Lower leg skin (tissue), 3 donors: ENCODE measurements around the gene WDR70.
"Not testable (repeated sequence)": the region's sequence is repeated elsewhere in the genome, so short reads cannot be mapped to it uniquely, and the experiment has no call there.

Experiments
- POLR2A ChIP-seq, 2 donors: fragments of 450-650 bp; IDR thresholded peaks; one replicate each; pipeline ENCODE4 v1.6.1; 2016 to 2017; ENCODE audit warnings: antibody characterized with exemption in 2 of 2, mild to moderate bottlenecking in 1 of 2, moderate library complexity in 1 of 2
- TF ChIP-seq, protein P1 (sequence below), 3 donors: fragments of 450-650 bp; IDR thresholded peaks; one replicate each; pipeline ENCODE4 v1.5.1; 2016; ENCODE audit warnings: antibody characterized with exemption in 3 of 3, mild to moderate bottlenecking in 3 of 3, moderate library complexity in 2 of 3

DNA sequence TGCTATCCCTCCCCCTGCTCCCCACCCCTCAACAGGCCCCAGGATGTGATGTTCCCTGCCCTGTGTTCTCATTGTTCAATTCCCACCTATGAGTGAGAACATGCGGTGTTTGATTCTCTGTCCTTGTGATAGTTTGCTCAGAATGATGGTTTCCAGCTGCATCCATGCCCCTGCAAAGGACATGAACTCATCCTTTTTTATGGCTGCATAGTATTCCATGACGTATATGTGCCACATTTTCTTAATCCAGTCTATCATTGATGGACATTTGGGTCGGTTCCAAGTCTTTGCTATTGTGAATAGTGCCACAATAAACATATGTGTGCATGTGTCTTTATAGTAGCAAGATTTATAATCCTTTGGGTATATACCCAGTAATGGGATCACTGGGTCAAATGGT, 214.2 kb downstream of the WDR70 start:
- TF ChIP-seq, protein P1, sequence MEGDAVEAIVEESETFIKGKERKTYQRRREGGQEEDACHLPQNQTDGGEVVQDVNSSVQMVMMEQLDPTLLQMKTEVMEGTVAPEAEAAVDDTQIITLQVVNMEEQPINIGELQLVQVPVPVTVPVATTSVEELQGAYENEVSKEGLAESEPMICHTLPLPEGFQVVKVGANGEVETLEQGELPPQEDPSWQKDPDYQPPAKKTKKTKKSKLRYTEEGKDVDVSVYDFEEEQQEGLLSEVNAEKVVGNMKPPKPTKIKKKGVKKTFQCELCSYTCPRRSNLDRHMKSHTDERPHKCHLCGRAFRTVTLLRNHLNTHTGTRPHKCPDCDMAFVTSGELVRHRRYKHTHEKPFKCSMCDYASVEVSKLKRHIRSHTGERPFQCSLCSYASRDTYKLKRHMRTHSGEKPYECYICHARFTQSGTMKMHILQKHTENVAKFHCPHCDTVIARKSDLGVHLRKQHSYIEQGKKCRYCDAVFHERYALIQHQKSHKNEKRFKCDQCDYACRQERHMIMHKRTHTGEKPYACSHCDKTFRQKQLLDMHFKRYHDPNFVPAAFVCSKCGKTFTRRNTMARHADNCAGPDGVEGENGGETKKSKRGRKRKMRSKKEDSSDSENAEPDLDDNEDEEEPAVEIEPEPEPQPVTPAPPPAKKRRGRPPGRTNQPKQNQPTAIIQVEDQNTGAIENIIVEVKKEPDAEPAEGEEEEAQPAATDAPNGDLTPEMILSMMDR (IDR thresholded peaks at IDR 0.05): not testable (repeated sequence)
- TF ChIP-seq POLR2A (IDR thresholded peaks at IDR 0.05): not testable (repeated sequence)
